ENCODE data around the gene GRIK2.
"Not testable (repeated sequence)": the region's sequence is repeated elsewhere in the genome, so short reads cannot be mapped to it uniquely, and the experiment has no call there.

GRIK2 gene

DNA sequence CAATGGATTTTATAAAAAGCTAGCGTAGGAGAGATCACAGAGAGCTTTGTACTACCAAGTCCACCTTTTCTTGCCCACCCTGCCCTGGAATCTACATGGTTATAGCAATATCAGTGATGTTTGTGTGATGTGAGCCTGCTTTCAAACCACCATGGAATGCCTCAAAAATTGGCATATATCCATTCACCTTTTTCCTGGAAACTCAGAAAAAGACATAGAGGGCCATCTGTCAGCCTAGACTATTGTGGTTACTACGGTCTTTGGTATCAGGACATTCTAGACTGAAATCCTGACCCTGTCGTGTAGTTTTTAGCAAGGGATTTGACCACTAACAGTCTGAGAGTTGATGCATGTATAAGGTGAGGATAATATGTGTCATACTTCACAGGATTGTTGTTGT is 239.6 kb downstream of the GRIK2 start:
- DNase-seq (ENCODE audit: low spot score) = no peak
- TF ChIP-seq, protein P1, sequence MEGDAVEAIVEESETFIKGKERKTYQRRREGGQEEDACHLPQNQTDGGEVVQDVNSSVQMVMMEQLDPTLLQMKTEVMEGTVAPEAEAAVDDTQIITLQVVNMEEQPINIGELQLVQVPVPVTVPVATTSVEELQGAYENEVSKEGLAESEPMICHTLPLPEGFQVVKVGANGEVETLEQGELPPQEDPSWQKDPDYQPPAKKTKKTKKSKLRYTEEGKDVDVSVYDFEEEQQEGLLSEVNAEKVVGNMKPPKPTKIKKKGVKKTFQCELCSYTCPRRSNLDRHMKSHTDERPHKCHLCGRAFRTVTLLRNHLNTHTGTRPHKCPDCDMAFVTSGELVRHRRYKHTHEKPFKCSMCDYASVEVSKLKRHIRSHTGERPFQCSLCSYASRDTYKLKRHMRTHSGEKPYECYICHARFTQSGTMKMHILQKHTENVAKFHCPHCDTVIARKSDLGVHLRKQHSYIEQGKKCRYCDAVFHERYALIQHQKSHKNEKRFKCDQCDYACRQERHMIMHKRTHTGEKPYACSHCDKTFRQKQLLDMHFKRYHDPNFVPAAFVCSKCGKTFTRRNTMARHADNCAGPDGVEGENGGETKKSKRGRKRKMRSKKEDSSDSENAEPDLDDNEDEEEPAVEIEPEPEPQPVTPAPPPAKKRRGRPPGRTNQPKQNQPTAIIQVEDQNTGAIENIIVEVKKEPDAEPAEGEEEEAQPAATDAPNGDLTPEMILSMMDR (IDR thresholded peaks at IDR 0.05; ENCODE audit: extremely low read depth, missing control alignments) = no peak

DNA sequence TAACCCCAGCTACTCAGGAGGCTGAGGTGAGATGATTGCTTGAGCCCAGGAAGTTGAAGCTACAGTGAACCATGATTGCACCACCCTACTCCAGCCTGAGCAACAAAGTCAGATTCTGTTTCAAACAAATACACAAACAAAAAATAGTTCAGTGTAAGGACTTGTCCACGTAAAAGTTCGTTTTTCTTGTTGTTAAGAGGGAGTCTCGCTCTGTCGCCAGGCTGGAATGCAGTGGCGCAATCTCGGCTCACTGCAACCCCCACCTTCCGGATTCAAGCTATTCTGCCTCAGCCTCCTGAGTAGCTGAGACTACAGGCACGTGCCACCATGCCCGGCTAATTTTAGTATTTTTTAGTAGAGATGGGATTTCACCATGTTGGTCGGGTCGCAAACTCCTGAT is 245.4 kb downstream of the GRIK2 start:
- DNase-seq (ENCODE audit: low spot score) = not testable (repeated sequence)

DNA sequence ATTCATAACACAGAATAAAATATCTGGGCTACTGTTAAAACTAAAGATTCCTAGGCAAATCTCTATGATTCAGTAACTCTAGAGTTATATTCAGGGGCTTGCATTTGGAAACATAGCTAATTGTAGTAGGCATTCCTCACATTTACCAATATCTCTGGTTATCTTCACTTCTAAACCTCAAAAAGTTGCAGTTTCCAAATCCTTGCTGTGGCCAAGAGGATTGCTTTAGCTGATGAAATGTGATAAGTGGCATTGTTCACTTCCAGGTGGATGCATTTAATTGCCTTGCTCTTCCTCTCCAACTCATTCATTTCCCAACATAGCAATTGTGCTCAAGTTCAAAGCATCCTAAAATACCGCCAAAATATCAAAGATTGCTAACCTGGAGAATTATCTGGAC is 246.6 kb downstream of the GRIK2 start:
- no peak for DNase-seq (ENCODE audit: low spot score)
- TF ChIP-seq, protein P1 (IDR thresholded peaks at IDR 0.05; ENCODE audit: extremely low read depth, missing control alignments) = no peak

DNA sequence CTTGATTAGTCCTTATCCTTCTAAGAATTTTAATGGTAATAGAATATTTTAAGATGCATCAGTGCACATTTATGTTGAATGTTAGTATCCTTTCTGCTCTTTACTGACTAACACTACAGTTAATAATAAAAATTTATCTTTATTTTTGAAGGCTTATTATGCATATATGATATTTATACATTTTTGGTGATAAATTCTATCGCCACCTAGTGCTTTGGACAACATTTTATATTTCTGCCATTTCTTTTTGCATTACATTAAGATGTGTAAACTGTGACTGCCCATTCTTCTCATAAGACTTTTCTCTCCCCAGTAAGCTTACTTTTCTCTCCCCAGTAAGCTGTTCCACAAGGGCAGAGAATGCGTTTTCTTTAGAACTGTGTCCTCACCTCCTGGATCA is 252.3 kb downstream of the GRIK2 start:
- no peak for DNase-seq (ENCODE audit: low spot score)
- TF ChIP-seq, protein P1 (IDR thresholded peaks at IDR 0.05; ENCODE audit: extremely low read depth, missing control alignments) = no peak

DNA sequence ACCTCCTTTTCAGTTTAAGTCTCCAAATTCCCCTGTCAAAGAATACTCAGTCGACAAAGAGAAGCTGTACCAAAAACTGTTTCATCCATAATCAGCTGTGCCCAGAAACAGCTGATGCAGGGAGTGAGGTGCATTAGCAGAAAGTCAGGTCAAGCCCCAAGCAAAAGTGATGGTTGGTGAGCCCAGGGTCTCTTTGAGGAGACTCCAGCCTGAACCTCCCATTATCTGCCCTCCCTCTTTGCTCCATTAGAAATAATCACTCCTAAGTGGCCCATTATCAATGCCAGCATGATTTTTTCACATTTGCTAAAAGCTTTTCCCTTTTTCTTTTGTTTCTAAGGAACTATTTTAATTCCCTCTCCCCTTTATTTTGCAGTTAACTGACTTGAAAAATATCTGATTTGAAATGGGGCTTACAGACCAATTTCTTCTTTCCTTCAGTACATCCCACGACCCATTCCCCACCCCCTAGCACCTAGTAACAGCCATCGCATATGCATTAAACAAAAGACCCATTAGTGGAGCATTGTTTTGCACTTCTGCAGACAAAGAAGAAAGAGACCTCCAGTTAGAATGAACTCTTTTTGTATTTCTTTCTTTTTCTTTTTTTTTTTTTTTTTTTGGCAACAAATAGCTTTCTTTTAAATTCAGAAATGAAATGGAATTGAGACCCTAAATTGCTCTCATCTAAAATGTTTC is 257.0 kb downstream of the GRIK2 start:
- no peak for DNase-seq (ENCODE audit: low spot score)
- TF ChIP-seq, protein P1 (IDR thresholded peaks at IDR 0.05; ENCODE audit: extremely low read depth, missing control alignments) = no peak

DNA sequence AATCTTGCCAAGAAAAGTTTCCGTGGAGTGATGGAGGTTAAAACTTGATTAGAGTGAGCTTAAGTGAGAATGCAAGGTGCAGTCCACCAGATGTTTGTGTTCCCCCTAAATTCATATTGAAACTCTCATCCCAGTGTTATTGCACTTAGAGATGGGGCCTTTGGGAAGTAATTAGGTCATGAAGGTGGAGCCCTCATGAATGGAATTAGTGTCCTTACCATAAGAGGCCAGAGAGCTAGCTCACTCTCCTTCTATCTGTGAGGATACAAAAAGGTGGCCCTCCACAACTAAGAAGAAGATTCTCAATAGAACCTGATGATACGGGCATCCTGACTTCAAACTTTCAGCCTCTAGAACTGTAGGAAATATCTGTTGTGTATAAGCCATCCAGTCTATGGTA is 258.6 kb downstream of the GRIK2 start:
- DNase-seq (ENCODE audit: low spot score) = no peak
- TF ChIP-seq, protein P1 (IDR thresholded peaks at IDR 0.05; ENCODE audit: extremely low read depth, missing control alignments) = no peak

DNA sequence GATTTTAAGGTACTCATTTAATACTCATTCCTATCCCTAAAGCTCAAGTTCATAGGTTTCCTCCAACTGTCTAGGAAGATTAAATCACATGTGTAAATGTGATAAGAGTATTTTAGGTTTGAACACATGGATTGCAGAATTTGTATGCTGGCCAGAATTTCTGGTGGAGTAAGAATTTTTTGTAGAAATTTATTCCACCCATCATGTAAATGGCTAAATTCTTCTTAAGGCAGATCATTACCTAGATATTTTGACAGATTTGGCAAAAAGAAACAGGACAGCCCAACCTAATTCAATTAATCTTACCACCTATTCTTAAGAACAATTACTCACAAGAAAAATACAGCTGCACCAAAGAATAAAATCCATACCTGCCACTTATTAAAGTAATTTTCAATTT is 261.6 kb downstream of the GRIK2 start:
- TF ChIP-seq, protein P1 (IDR thresholded peaks at IDR 0.05; ENCODE audit: extremely low read depth, missing control alignments) = no peak
- no peak for DNase-seq (ENCODE audit: low spot score)

Data from GM20000 (cell line).